HT1080 (cell line): ENCODE results near the gene MAPK6. TPM values are rescaled to one million over a fixed set of nuclear protein-coding genes. Genes with fewer than 3 reads are reported as not detected.

Experiments
- DNase-seq: peaks from one replicate; pipeline ENCODE4 v3.0.0-alpha.2; 2015; ENCODE audit warnings: low read depth
- total RNA-seq: library from RNA; depleted of rRNA; stranded (reverse); fragments of >200 nt; shearing (Covaris generic); gene quantifications from 2 replicates; pipeline ENCODE4 v1.2.3, GENCODE V29; 2014

MAPK6 gene
- total RNA-seq, 1 experiment from 2014 or later = 48.3 TPM

GRCh38 chr15:52101542-52102323 lies 82.7 kb downstream of the MAPK6 start:
- DNase-seq = no peak

- peak; percentile 57 for DNase-seq
Measured at GRCh38 chr15:52102463-52102862, 83.4 kb downstream of the MAPK6 start.

- peak; percentile 96 for DNase-seq
Measured at GRCh38 chr15:52103217-52104207, 84.5 kb downstream of the MAPK6 start.

GRCh38 chr15:52104532-52105004 lies 85.5 kb downstream of the MAPK6 start:
- no peak for DNase-seq

- no peak for DNase-seq
Measured at GRCh38 chr15:52105846-52106245, 86.8 kb downstream of the MAPK6 start.

GRCh38 chr15:52106641-52107040 lies 87.6 kb downstream of the MAPK6 start:
- no peak for DNase-seq

GRCh38 chr15:52107238-52107637 lies 88.2 kb downstream of the MAPK6 start:
- no peak for DNase-seq

GRCh38 chr15:52109559-52110451 lies 90.8 kb downstream of the MAPK6 start:
- no peak for DNase-seq

GRCh38 chr15:52111517-52112202 lies 92.6 kb downstream of the MAPK6 start:
- DNase-seq = no peak

- no peak for DNase-seq
Measured at GRCh38 chr15:52112203-52112750, 93.3 kb downstream of the MAPK6 start.

- DNase-seq = no peak
Measured at GRCh38 chr15:52113235-52113634, 94.2 kb downstream of the MAPK6 start.

GRCh38 chr15:52113708-52114107 lies 94.7 kb downstream of the MAPK6 start:
- no peak for DNase-seq

- no peak for DNase-seq
Measured at GRCh38 chr15:52114261-52115055, 95.4 kb downstream of the MAPK6 start.

GRCh38 chr15:52115598-52116427 lies 96.8 kb downstream of the MAPK6 start:
- DNase-seq = no peak
